ENCODE results near the gene RAPH1. TPM values are rescaled to one million over a fixed set of nuclear protein-coding genes. Genes with fewer than 3 reads are reported as not detected.
"Not testable (repeated sequence)": the region's sequence is repeated elsewhere in the genome, so short reads cannot be mapped to it uniquely, and the experiment has no call there.

Gene RAPH1
- total and polyA plus RNA-seq, 3 experiments from 2014 or later, result 2.8 to 3.5 TPM; not detected in 1

- POLR2A ChIA-PET, result interaction anchor here (0.6 kb wide), 1 partner anchor 620 kb away, joined by 3 read pairs; no protein-coding TSS in a partner anchor
These were observed 2.0 kb downstream of the RAPH1 start for GRCh38 chr2:203532957-203533658.

GRCh38 chr2:203527719-203528118 lies 7.4 kb downstream of the RAPH1 start:
- Histone ChIP-seq H3K36me3 (ENCODE audit: insufficient read depth, low read length) (no peaks in the 10 kb centered on the region), H3K27me3 (ENCODE audit: insufficient read depth, low read length, poor library complexity, severe bottlenecking) (no peaks in the 10 kb centered on the region), H3K9me3 (ENCODE audit: low read length) (no peaks in the 10 kb centered on the region), H3K4me3 (ENCODE audit: low read length) (no peak overlapping the region), H3K4me1 (ENCODE audit: insufficient read depth, low read length) (no peaks in the 10 kb centered on the region), H3K27ac (ENCODE audit: low read depth, low read length) (no peak overlapping the region)
- DNase-seq, result no peak
- Mint-ChIP-seq H3K9me3 (no peaks in the 10 kb centered on the region), H3K27me3 (peaks cover 9 to 38% of the 10 kb centered on the region in 2 donors), H3K4me1 (no peaks in the 10 kb centered on the region), H3K4me3 (no peak overlapping the region), H3K27ac (no peak overlapping the region), H3K36me3 (no peaks in the 10 kb centered on the region)
- CTCF ChIA-PET, result no interaction called here
- POLR2A ChIA-PET, result no interaction called here

More at GRCh38 chr2:203532957-203533658, 2.0 kb downstream of the RAPH1 start:
- CTCF ChIA-PET, result no interaction called here
- no peaks in the 10 kb centered on the region for H3K36me3 ChIP-seq (ENCODE audit: insufficient read depth, low read length)
- no peak overlapping the region for H3K27ac ChIP-seq (ENCODE audit: low read depth, low read length)
- peaks cover 2% of the 10 kb centered on the region for H3K27me3 ChIP-seq (ENCODE audit: insufficient read depth, low read length, poor library complexity, severe bottlenecking)
- peaks cover 12 to 22% (median 17%) of the 10 kb centered on the region in 3 donors for H3K4me1 Mint-ChIP-seq
- H3K4me3 Mint-ChIP-seq, result peak overlapping the region in 4 of 7 donors; percentile 3 to 85 (median 46)
- no peaks in the 10 kb centered on the region for H3K36me3 Mint-ChIP-seq
- no peak for DNase-seq
- peak overlapping the region; percentile 49 for H3K4me3 ChIP-seq (ENCODE audit: low read length)
- H3K27me3 Mint-ChIP-seq, result peaks cover 21 to 60% of the 10 kb centered on the region in 2 donors
- peaks cover 11% of the 10 kb centered on the region for H3K4me1 ChIP-seq (ENCODE audit: insufficient read depth, low read length)
- H3K9me3 Mint-ChIP-seq, result peaks cover 0 to 5% (median 3%) of the 10 kb centered on the region in 5 donors
- no peaks in the 10 kb centered on the region for H3K9me3 ChIP-seq (ENCODE audit: low read length)
- H3K27ac Mint-ChIP-seq, result peak overlapping the region in 1 of 8 donors; percentile 5

GRCh38 chr2:203513268-203513667 lies 21.8 kb downstream of the RAPH1 start:
- H3K4me1 ChIP-seq (ENCODE audit: insufficient read depth, low read length), result not testable (repeated sequence)
- POLR2A ChIA-PET, result interaction anchor here (0.6 kb wide), 1 partner anchor 50 kb away, joined by 6 read pairs; no protein-coding TSS in a partner anchor

GRCh38 chr2:203510941-203511305 lies 24.2 kb downstream of the RAPH1 start:
- CTCF ChIA-PET, result no interaction called here
- Histone ChIP-seq H3K4me3 (ENCODE audit: low read length) (no peak overlapping the region), H3K36me3 (ENCODE audit: insufficient read depth, low read length) (no peaks in the 10 kb centered on the region), H3K9me3 (ENCODE audit: low read length) (no peaks in the 10 kb centered on the region), H3K27ac (ENCODE audit: low read depth, low read length) (no peak overlapping the region), H3K4me1 (ENCODE audit: insufficient read depth, low read length) (no peaks in the 10 kb centered on the region), H3K27me3 (ENCODE audit: insufficient read depth, low read length, poor library complexity, severe bottlenecking) (no peaks in the 10 kb centered on the region)
- no peaks in the 10 kb centered on the region for H3K9me3 Mint-ChIP-seq
- peaks cover 0 to 6% (median 0%) of the 10 kb centered on the region in 3 donors for H3K36me3 Mint-ChIP-seq
- POLR2A ChIA-PET, result no interaction called here
- no peak for DNase-seq
- H3K27ac Mint-ChIP-seq, result no peak overlapping the region
- no peaks in the 10 kb centered on the region for H3K4me1 Mint-ChIP-seq
- peaks cover 0 to 8% of the 10 kb centered on the region in 2 donors for H3K27me3 Mint-ChIP-seq
- H3K4me3 Mint-ChIP-seq, result no peak overlapping the region

More at GRCh38 chr2:203513268-203513667, 21.8 kb downstream of the RAPH1 start:
- H3K9me3 Mint-ChIP-seq; H3K27ac Mint-ChIP-seq; H3K27ac ChIP-seq (ENCODE audit: low read depth, low read length); H3K4me3 Mint-ChIP-seq; H3K4me3 ChIP-seq (ENCODE audit: low read length); H3K4me1 Mint-ChIP-seq; DNase-seq; CTCF ChIA-PET; H3K27me3 ChIP-seq (ENCODE audit: insufficient read depth, low read length, poor library complexity, severe bottlenecking); H3K9me3 ChIP-seq (ENCODE audit: low read length); H3K36me3 ChIP-seq (ENCODE audit: insufficient read depth, low read length); H3K27me3 Mint-ChIP-seq: not testable (repeated sequence)
- H3K36me3 Mint-ChIP-seq, result peaks cover 0 to 13% (median 2%) of the 10 kb centered on the region in 3 donors

- H3K9me3 Mint-ChIP-seq, result no peaks in the 10 kb centered on the region
- H3K27ac ChIP-seq (ENCODE audit: low read depth, low read length), result no peak overlapping the region
- H3K9me3 ChIP-seq (ENCODE audit: low read length), result no peaks in the 10 kb centered on the region
- H3K36me3 ChIP-seq (ENCODE audit: insufficient read depth, low read length), result no peaks in the 10 kb centered on the region
- H3K27me3 Mint-ChIP-seq, result peaks cover 0 to 8% of the 10 kb centered on the region in 2 donors
- ChIA-PET CTCF (no interaction called here), POLR2A (no interaction called here)
- peaks cover 0 to 6% (median 0%) of the 10 kb centered on the region in 3 donors for H3K36me3 Mint-ChIP-seq
- H3K4me3 Mint-ChIP-seq, result no peak overlapping the region
- no peaks in the 10 kb centered on the region for H3K4me1 ChIP-seq (ENCODE audit: insufficient read depth, low read length)
- no peaks in the 10 kb centered on the region for H3K4me1 Mint-ChIP-seq
- H3K4me3 ChIP-seq (ENCODE audit: low read length), result no peak overlapping the region
- DNase-seq, result no peak
- H3K27me3 ChIP-seq (ENCODE audit: insufficient read depth, low read length, poor library complexity, severe bottlenecking), result no peaks in the 10 kb centered on the region
- H3K27ac Mint-ChIP-seq, result no peak overlapping the region
These were observed 24.7 kb downstream of the RAPH1 start for GRCh38 chr2:203510256-203510940.

- H3K27me3 ChIP-seq (ENCODE audit: insufficient read depth, low read length, poor library complexity, severe bottlenecking); H3K4me1 ChIP-seq (ENCODE audit: insufficient read depth, low read length); POLR2A ChIA-PET; H3K4me3 Mint-ChIP-seq; H3K9me3 Mint-ChIP-seq; H3K27ac ChIP-seq (ENCODE audit: low read depth, low read length); DNase-seq; CTCF ChIA-PET; H3K4me1 Mint-ChIP-seq; H3K36me3 ChIP-seq (ENCODE audit: insufficient read depth, low read length); H3K4me3 ChIP-seq (ENCODE audit: low read length); H3K36me3 Mint-ChIP-seq; H3K27me3 Mint-ChIP-seq; H3K9me3 ChIP-seq (ENCODE audit: low read length): not testable (repeated sequence)
- peak overlapping the region in 1 of 8 donors; percentile 51 for H3K27ac Mint-ChIP-seq
These were observed 31.6 kb downstream of the RAPH1 start for GRCh38 chr2:203503460-203503859.

GRCh38 chr2:203501873-203502272 lies 33.2 kb downstream of the RAPH1 start:
- ChIA-PET CTCF (no interaction called here), POLR2A (no interaction called here)
- Histone ChIP-seq H3K4me1 (ENCODE audit: insufficient read depth, low read length) (no peaks in the 10 kb centered on the region), H3K9me3 (ENCODE audit: low read length) (no peaks in the 10 kb centered on the region), H3K27ac (ENCODE audit: low read depth, low read length) (no peak overlapping the region), H3K27me3 (ENCODE audit: insufficient read depth, low read length, poor library complexity, severe bottlenecking) (no peaks in the 10 kb centered on the region), H3K36me3 (ENCODE audit: insufficient read depth, low read length) (no peaks in the 10 kb centered on the region), H3K4me3 (ENCODE audit: low read length) (no peak overlapping the region)
- Mint-ChIP-seq H3K4me1 (peaks cover 0 to 3% (median 3%) of the 10 kb centered on the region in 3 donors), H3K36me3 (peaks cover 0 to 6% (median 0%) of the 10 kb centered on the region in 3 donors), H3K27me3 (no peaks in the 10 kb centered on the region), H3K27ac (no peak overlapping the region), H3K4me3 (no peak overlapping the region), H3K9me3 (no peaks in the 10 kb centered on the region)
- DNase-seq, result no peak

- H3K27me3 Mint-ChIP-seq, result no peaks in the 10 kb centered on the region
- ChIA-PET CTCF (no interaction called here), POLR2A (no interaction called here)
- H3K9me3 Mint-ChIP-seq, result no peaks in the 10 kb centered on the region
- Histone ChIP-seq H3K4me1 (ENCODE audit: insufficient read depth, low read length) (no peaks in the 10 kb centered on the region), H3K27me3 (ENCODE audit: insufficient read depth, low read length, poor library complexity, severe bottlenecking) (no peaks in the 10 kb centered on the region), H3K36me3 (ENCODE audit: insufficient read depth, low read length) (no peaks in the 10 kb centered on the region), H3K27ac (ENCODE audit: low read depth, low read length) (no peak overlapping the region), H3K9me3 (ENCODE audit: low read length) (no peaks in the 10 kb centered on the region), H3K4me3 (ENCODE audit: low read length) (no peak overlapping the region)
- H3K27ac Mint-ChIP-seq, result peak overlapping the region in 1 of 8 donors; percentile 69
- peaks cover 0 to 6% (median 0%) of the 10 kb centered on the region in 3 donors for H3K36me3 Mint-ChIP-seq
- H3K4me3 Mint-ChIP-seq, result no peak overlapping the region
- peaks cover 0 to 3% (median 3%) of the 10 kb centered on the region in 3 donors for H3K4me1 Mint-ChIP-seq
- no peak for DNase-seq
These were observed 34.1 kb downstream of the RAPH1 start for GRCh38 chr2:203500951-203501350.
